Superior temporal gyrus (tissue), 1 donor: ENCODE data around the gene NTNG2.
A peak's percentile ranks its signal among the peaks of the same experiment; 100 is the strongest.

Experiments
- DNase-seq: peaks from one replicate; pipeline ENCODE4 v3.0.0-alpha.2; 2016; ENCODE audit errors: extremely low spot score

The NTNG2 gene

DNA sequence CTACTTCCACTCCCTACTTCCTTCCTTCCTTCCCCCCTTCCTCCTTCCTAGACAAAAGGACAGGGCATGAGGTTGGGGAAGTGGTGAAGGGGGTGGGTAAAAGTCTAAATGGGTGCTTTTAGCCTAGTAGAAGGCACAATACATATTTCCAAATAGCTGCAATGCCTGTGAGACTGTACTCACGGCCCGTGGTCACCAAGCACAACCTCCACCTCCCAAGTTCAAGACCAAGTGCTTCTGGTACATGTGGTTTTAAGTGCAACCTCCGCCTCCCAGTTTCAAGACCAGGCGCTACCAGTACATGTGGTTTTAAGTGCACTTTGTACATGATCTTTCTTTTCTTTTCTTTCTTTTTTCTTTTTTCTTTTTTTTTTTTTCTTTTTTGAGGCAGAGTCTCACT, 14.5 kb upstream of the NTNG2 start:
- no peak for DNase-seq

DNA sequence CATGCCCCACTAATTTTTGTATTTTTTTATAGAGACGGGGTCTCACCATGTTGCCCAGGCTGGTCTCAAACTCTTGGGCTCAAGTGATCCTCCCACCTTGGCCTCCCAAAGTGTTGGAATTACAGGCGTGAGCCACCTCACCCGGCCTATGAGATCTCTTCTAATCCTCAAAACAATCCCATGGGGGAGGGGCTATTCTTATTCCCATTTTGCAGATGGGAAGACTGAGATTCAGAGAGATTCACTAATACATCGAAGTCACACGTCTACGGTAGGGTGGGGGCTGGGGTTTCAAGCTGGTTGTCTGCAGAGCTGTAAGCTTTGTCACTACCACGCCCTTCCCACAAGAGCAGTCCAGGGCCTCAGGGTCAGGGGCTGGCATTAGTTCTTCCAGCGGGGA, 14.0 kb upstream of the NTNG2 start:
- DNase-seq: no peak

DNA sequence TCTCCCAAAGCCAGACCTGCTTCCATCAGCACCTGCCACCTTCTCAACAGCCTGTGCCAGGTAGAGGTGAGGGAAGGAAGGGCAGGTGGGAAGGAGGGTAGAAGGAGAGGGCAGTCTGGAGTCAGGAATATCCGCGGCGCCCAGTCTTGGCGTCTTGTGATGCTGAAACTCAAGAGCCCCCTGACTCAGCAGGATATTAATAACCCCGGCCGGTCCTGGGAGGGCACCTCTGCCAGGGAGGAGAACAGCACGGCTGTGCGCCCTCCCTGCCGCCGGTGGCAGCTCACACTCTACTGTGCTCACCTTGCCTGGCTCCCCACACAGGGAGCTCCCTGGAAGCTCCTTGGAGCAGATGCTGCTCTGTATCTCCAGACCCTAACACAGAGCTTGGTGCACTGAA, 11.6 kb upstream of the NTNG2 start:
- DNase-seq: no peak

DNA sequence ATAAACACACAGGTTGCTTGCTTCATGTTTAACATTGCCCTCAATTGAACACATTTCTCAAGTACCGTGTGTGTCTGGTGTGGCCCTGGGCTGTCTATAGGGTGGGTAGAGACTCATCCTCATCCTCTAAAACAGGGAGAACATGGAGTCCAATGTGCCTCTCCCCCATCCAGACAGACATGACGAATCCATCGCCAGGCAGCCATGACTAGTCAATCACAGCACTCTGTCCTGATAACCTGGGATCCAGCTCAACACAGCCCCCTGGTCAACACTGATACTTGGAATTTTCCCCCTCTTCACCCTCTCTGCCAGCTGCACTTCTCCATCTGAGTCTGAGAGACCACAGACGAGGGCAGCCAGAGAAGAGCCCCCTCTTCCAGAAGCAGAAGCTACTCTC, 10.7 kb upstream of the NTNG2 start:
- no peak for DNase-seq

DNA sequence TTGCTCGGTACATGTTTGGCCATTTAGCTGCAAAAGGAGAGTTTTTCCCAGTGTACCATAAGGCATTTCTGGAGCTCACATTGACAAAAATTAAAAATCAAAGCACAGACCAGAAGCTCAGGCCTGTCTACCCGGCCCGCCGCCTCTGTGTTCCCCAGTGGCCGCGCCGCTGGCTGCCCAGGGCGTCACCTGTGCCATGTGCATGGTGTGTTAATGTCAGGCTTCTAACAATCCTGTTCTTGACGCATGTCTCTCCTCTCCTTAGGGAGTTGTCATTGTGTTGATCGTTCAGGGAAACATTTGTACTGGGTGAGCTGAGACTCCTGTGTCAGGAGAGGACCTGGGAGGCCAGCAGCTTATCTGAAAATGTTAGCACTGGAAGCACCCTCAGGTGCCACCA, 9.6 kb upstream of the NTNG2 start:
- no peak for DNase-seq

DNA sequence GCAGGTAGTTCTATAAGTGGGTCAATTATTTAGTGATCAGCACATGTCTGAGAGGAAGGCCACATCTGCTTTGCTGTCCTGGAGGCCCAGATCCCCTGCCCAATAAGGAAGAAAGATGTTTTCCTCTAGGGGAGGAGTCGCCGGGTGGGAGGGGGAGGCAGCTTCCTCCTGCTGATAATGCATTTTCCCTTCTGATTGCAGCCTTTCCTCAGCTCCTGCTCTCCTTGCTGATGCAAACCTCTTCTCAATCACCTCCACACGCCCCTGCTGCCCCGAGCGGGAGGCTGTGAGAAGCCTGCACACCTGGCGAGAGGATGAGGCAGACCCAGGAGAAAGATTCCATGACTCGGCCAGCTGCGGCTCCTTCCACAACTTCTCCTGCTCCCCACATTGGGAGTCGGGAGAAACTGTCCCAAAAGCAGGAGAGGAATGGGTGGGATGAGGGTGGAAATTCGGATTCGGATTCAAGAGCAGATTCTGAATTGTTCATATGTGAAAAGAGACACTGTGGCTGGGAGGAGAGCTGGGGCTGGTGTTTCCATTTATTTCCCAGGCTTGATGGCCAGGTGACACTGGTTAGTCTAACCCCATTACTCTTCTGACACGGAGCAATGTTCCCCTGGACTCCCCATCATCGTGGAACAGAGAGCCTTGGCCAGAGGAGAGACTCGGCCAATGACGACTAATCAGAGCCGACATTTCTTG, 6.8 kb upstream of the NTNG2 start:
- DNase-seq: no peak

DNA sequence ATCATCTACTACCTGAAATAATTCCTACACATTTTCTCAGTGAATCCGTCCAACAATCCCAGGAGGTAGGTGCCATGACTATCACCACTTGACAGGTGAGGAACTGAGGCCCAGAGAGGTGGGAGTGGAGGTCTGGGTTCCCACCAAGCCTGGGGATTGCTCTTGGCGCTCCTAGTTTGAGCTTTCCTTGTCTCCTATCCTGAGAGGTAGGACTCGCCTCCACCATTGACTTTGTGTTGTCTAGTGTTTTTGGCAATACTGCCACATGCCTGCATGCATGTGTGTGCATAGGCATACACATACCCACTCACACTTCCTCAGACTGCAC, 6.3 kb upstream of the NTNG2 start:
- DNase-seq: no peak

DNA sequence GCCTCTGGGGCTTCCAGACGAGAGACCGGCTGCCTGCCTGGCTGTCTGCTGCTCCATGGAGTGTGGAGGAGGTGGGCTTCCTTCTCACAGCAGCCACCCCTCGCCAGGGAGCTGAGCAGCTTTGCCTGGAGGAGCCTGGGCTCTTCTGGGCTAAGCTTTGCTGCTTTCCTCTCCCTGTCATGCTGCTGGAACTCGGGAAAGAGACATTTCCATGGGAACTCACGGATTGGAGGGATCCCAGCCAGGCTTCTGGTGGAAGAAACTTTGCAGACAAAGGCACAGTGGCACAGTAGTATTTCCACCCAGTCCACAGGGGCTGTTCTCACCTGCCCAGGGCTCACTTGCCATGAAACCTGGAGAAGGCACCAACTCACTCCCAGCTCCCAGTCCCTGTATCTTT, 5.6 kb upstream of the NTNG2 start:
- no peak for DNase-seq

DNA sequence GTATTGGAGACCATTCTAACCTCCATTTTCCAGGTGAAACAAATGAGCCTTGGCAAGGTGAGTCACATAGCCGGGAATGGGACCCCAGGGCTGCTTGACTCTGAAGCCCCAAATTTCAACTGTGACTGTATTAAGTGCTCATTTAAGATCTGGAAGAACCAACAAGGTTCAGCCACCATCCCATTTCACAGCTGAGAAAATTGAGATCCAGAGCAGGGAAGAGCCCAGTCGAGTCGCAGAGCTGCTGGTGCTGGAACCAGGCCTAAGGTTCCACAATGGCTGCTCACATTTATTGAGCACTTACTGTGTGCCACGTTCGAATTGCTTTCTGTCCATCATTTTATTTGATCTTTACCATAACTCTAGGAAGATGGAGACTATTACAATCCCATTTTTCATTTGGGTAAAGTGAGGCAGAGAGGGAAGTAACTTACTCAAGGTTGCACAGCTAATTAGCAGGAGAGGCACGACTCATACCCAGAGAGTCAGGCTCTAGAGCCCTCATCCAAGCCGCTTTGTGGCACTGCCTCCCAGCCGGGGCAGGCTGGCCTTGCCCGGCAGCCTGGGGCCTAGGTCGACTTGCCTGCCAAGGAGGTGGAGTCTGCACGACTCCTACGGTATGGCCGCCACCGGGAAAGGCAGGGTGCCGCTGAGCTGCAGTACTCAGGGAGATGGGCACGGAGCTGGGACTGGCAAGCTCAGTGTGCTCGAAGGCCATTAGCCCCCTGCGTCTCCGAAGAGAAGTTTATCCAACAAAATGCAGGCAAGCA, 4.3 kb upstream of the NTNG2 start:
- DNase-seq: no peak

DNA sequence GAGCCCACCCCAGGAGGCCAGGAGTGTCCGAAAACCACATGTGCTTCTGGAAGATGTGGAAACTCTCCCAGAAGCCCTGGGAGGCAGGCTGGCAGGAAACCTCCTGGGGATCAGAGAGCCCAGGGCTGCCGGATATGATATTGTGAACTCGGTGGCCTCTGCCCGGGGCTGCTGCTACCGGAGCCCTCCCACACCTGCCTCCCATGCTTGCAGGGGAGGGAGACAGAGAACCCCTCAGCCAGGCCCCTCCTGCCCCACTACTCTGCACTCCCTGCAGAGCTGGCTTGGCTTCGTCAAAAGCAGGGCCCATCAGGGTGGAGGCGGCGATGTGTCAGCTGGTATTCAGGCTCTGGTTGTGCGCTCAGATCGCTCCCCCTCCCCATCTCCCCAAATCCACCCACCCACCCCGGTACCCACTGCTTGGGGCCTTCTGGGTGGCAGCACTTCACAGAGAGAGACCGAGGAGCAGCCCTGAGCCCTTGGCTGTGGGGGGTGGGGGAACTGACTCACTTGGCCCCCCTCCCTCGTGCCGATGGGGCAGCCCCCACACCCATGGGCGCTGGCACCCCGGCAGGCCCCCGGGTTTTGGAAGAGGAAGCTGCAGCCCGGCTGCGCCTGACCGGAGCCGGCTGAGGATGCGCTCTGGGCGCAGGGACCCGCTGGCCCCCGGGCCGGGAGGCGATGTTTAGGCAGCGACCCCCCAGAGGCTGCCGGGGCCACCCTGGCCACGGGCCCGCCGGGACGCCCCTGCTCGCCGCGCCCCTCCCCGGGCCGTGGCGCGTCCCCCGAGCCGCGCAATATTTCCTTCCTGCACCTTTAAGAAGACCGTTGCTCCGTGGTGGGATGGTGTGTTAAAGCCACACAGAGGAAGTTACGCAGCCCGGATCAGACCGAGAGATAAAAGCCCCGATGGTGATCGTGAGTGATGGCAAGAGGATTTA, 786 bp upstream of the NTNG2 start:
- no peak for DNase-seq

DNA sequence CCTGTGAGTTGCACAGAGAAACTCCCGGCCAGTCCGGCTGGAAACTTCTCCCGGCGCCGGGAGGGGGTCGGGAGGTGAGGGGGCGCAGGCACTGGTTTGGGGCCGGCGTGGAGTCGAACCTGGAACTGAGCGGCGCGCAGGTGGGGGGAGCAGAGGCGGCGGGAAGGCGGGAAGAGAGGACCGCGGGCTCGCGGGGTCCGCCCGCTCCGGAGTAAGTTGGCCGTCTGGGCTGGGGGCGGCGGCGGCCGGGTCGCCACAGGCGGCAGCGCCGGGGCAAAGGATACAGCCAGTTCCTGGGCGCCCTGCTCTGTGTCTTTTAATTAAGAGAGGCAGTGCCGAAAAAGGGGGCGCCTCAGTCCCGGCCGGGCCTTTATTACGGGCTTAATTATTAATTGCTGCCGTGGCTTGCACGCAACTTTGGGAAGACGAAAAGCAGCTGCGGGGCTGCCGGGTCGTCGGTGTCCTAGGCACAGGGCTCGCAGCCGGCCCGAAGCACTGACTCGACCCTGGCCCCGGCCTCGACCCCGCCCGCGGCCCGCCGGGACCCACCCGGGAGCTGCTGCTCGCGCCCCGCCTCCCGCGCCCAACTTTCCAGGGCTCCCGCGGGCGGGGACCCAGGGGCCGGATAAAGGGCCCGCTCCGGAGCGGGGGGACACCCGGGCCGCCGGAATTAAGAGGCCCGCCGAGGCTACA, 1.1 kb downstream of the NTNG2 start:
- no peak for DNase-seq

DNA sequence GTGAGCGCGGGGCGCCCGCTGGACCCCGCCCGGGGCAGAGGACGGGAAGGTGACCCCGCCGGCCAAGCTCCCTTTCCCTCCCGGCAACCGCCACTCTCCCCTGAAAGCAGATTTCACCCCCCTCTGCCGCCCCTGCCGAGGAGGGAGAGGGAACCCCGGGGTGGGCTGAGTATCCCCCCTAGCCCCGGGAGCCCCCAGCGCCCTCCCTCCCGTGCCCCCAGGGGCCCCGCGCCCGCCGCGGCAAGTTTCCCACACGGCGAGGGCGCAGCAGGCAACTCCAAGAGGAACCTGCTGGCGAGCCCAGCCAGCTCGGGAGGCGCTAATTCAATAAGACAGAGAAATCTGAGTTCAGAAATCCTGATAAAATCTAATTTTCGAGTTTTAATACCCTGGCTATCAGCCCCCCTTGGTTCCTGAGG, 1.6 kb downstream of the NTNG2 start:
- DNase-seq: no peak

DNA sequence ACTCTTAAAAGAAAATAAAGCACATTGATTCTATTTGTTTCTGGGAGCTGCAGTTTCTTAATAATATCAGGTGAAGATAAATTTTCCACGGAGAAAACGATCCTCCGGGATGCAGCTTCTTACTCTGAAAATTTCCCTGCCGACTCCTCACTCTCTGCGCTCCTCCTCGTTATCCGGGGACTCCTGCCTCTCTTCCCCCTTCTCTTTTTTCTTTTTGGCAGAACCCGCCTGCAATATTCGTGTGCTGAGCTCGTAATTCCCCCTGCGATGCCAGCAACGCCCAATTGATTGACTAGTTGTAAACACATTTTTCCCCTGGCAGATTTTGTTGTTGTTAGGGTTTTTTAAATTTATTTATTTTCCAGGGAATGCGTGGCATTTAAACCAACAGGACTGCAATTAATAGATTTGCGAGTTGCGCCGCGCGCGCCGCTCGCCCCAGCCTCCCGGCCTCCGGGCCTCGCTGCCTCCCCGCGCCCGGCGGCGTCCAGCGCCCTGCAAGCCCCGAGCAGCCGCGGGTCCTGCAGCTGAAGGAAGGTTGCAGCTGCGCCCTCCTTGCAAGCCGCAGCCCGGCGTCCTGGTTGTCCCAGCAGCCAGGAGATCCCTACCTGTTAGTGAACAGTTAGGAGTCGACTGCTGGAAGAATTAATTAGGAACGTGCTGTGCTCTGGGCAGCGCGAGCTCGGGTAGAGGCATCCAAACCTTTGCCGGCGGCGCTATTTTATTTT, 2.2 kb downstream of the NTNG2 start:
- DNase-seq: no peak

DNA sequence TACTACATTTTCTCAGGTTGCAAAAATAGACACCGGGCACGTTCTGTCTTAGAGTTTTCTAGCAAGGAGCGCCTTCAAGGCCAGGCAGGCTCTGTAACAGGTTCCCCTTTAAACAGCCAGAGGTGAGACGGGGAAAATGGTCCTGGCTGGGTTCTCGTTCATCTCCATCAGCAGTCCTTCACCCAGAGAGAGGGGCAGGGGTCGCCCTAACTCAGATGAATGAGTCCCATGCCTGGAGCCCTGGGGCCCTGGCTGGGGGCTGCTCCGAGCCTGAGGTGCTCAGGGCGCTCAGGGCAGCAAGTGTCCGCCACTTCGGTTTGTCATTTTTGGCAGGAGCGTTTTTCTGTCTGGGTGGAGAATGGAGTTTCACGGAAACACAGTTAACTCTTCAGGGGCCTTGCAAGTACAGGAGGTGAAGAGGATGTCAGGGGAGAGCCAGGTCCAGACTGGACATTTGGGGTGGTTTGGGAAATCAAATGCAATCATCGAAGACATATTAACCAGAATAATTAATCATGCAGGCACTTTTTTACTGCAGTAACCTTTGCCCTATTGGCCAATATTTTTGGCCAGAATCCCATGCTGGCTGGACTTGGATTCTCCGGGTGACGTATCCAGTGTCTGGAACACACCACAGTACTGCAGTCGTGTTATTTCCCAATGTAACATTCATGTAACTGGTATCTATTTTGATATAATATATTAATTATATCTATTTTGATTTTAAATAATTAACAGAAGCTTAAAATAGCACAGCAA, 2.9 kb downstream of the NTNG2 start:
- DNase-seq: no peak

DNA sequence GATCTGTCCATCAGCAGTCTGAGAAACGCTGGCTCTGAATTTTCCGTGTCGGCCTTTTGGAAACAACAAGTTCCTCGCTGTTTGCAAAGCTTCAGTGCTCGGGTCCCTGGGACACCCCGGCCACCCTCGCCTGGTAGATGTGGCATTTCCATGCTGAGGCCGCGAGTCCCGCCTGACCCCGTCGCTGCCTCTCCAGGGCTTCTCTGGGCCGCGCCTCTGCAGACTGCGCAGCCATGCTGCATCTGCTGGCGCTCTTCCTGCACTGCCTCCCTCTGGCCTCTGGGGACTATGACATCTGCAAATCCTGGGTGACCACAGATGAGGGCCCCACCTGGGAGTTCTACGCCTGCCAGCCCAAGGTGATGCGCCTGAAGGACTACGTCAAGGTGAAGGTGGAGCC, 4.7 kb downstream of the NTNG2 start:
- no peak for DNase-seq

DNA sequence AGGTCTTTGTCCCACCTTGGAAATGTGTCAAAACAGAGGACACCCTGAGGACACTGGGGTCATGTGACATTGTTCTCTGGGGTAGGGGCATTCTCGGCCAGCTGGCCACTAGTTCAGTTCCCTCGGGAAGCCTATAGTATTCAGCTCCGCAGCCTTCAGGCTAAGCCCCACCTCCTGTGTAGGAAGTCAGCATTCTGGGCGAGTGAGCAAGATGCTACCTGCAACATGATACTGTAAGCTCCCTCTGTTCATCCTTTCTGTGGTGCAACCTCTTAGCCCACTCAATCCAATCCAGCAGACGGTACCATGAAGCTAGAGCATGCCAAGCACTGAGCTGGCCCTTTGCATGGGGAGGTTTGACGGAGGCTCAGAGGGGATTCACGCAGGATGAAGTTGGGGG, 5.3 kb downstream of the NTNG2 start:
- no peak for DNase-seq

DNA sequence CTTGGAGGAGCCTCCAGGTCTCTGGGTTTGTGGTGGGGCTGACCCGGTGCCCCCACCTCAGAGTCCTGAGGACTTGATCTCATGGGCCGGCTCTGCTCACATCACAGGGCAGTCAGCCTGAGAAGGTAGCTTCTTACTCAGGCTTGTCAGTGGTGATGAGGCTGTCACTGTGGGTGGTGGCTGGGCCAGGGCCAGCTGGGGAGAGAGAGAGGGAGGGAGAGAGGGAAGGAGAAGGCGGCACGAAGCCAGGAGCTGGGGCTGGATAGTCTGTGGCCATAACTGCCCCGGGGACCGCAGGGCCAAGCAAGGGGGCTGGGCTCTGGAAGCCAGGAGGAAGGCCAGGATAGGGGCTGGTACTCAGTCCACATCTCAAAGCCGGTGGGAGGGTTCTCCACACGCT, 6.5 kb downstream of the NTNG2 start:
- DNase-seq: peak; percentile 71

DNA sequence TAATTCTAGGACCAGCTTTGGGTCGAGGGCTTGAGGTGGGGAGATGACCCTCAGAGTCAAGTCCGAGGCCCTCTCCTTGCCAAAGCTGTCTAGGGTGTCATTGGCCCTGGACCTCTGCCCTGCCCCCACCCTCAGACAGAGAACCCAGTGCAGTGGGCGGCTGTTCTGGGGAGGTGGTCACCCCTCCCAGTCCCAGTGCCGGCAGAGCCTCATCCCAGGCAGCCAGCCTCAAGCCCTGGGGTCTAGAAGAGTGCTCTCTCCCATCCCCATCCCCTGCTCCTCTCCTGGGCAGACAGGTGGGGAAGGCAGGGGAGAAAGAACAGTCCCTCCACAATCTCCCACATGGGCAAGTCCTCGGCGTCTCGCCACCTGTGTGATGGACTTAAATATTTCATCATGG, 7.0 kb downstream of the NTNG2 start:
- no peak for DNase-seq

DNA sequence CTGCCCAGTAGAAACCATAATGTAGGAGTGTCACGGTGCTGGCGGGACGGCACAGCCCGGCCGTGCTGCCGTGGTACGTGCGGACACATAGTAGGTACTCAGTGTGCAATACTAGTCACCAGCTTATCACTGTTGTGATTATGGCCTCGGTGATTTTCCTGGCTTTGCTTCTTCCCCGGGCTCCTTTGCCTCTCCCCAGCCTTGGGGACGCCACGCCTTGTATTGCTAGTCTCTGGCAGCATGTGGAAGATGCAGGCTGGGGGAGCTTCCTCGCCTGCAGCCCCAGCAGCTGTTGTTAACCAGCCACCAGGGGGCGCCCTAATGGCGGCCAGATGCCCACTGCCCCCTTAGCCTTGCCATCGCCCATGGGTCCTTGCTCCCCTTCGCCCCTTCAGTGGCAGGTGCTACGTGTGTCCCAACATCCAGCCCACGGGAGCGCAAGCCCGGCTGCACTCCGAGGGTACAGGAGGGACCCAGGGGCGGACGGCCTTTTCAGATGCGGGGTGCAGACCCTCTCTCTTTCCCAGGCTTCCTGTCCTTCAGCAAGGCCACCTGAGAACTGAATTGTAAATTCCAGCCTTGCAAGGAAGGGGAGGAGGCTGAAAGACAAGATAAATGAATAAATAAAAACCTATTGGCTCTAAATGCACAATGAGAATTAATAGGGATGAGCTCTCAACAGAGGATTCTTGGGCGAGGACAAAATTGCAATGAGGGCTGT, 8.0 kb downstream of the NTNG2 start:
- peak; percentile 74 for DNase-seq

DNA sequence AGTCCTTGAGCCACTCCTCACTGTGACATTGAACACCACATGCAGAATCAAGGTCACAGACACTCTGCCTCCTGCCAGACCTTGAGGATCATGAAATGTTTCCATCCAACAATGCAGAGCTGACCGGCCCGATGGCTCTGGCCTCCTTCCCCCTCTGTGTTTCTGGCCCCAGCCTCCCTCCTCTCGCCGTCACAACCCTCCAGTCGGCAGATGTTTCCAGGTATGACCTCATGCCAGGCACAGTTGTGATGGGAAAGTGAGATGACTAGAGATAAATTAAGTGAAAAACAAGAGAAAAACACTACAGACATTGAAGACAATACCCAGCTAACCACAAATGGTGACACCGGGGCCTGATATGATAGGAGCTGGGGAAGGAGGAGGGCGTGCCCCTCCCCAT, 9.8 kb downstream of the NTNG2 start:
- DNase-seq: no peak
